Measurements from ENCODE around the gene LILRB3. TPM values are rescaled to one million over a fixed set of nuclear protein-coding genes. Genes with fewer than 3 reads are reported as not detected.
"Not testable (repeated sequence)": the region's sequence is repeated elsewhere in the genome, so short reads cannot be mapped to it uniquely, and the experiment has no call there.

The LILRB3 gene
- total and polyA plus RNA-seq, 11 donors, result 0.54 to 31.4 (median 3.7) TPM

GRCh38 chr19:54183431-54183830, 39.4 kb downstream of the LILRB3 start:
- intact Hi-C loops (cut with DNase I), result no loop called here
- H3K4me1 ChIP-seq, result peaks cover 0 to 6% (median 4%) of the 10 kb centered on the region in 12 donors
- peaks cover 0 to 25% (median 6%) of the 10 kb centered on the region in 9 donors for H3K36me3 ChIP-seq
- H3K9me3 ChIP-seq, result no peaks in the 10 kb centered on the region
- no peaks in the 10 kb centered on the region for H3K27me3 ChIP-seq
- ATAC-seq (no peak), DNase-seq (no peak)
- TF ChIP-seq POLR2A (IDR thresholded peaks at IDR 0.05), result no peak
- TF ChIP-seq, protein P1, sequence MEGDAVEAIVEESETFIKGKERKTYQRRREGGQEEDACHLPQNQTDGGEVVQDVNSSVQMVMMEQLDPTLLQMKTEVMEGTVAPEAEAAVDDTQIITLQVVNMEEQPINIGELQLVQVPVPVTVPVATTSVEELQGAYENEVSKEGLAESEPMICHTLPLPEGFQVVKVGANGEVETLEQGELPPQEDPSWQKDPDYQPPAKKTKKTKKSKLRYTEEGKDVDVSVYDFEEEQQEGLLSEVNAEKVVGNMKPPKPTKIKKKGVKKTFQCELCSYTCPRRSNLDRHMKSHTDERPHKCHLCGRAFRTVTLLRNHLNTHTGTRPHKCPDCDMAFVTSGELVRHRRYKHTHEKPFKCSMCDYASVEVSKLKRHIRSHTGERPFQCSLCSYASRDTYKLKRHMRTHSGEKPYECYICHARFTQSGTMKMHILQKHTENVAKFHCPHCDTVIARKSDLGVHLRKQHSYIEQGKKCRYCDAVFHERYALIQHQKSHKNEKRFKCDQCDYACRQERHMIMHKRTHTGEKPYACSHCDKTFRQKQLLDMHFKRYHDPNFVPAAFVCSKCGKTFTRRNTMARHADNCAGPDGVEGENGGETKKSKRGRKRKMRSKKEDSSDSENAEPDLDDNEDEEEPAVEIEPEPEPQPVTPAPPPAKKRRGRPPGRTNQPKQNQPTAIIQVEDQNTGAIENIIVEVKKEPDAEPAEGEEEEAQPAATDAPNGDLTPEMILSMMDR (IDR thresholded peaks at IDR 0.05), result no peak
- 88 to 95% (median 91%) methylated on average over 9 to 11 of the region's 11 CpGs for WGBS, 4 donors
- no peak overlapping the region for H3K4me3 ChIP-seq
- no peak overlapping the region for H3K27ac ChIP-seq

DNA sequence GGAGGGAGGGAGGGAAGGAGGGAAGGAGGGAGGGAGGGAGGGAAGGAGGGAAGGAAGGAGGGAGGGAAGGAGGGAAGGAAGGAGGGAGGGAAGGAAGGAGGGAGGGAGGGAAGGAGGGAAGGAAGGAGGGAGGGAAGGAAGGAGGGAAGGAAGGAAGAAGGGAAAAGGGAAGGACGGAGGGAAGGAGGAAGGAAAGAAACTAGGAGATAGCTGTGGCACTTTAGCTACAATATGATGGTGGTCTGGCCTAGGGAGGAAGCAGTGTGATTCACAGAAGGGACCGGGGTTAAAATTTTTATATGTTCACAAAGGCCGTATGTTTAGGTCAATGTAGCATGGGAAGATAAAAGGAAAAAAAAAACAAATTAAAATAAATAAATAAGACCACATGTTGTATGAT, 40.9 kb downstream of the LILRB3 start:
- peaks cover 0 to 30% (median 6%) of the 10 kb centered on the region in 9 donors for H3K36me3 ChIP-seq
- H3K9me3 ChIP-seq; H3K27ac ChIP-seq; H3K27me3 ChIP-seq; DNase-seq; H3K4me1 ChIP-seq; intact Hi-C loops (cut with DNase I); ATAC-seq; H3K4me3 ChIP-seq: not testable (repeated sequence)
- WGBS, 4 donors, result 88 to 96% (median 92%) methylated on average over 3 of the region's 3 CpGs

GRCh38 chr19:54180691-54181091, 42.1 kb downstream of the LILRB3 start:
- ATAC-seq, result peak in 1 of 4 donors; percentile 11
- 95 to 96% (median 96%) methylated on average over 36 to 37 of the region's 37 CpGs for WGBS, 4 donors
- intact Hi-C loops (cut with DNase I), result no loop called here

DNA sequence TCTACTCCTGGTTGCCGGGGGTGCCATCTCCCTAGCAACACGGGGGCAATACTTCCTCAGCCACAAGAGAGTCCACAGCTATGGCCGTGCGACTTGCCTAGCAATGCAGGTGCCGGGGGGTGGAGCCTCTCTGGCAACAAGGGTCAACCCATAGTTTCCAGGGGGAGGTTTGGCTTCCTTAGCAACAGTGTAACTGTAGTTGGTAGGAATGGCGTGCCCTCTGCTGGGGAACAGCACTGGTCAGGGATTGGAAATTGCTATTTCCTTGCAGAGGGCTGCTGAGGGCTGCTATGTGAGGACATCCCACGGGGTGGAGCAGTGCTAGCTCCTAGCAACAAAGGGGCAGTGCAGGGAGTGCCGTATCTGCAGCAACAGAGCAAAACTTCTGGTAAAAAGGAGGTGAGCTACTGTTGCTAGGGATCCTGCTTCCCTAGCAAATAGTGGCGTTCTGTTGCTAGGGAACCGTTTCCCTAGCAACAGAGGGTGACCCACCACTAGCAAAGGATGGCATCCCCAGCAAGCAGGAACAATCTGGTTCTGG, 42.8 kb downstream of the LILRB3 start:
- H3K4me3 ChIP-seq, result no peak overlapping the region
- TF ChIP-seq POLR2A (IDR thresholded peaks at IDR 0.05), result no peak
- TF ChIP-seq, protein P1 (IDR thresholded peaks at IDR 0.05), result peak in 2 of 12 donors; percentile 14 to 26
- ATAC-seq (peak in 2 of 4 donors; percentile 39 to 44), DNase-seq (no peak)
- intact Hi-C loops (cut with DNase I), result no loop called here
- peaks cover 0 to 35% (median 6%) of the 10 kb centered on the region in 9 donors for H3K36me3 ChIP-seq
- no peak overlapping the region for H3K27ac ChIP-seq
- no peaks in the 10 kb centered on the region for H3K27me3 ChIP-seq
- H3K9me3 ChIP-seq, result no peaks in the 10 kb centered on the region
- H3K4me1 ChIP-seq, result no peaks in the 10 kb centered on the region
- WGBS, 4 donors, result 56 to 82% (median 67%) methylated on average over 7 to 10 of the region's 10 CpGs

More at GRCh38 chr19:54180691-54181091, 42.1 kb downstream of the LILRB3 start:
- no peak overlapping the region for H3K4me3 ChIP-seq
- H3K36me3 ChIP-seq, result peaks cover 0 to 35% (median 6%) of the 10 kb centered on the region in 9 donors
- DNase-seq, result no peak
- H3K27me3 ChIP-seq, result no peaks in the 10 kb centered on the region
- no peak overlapping the region for H3K27ac ChIP-seq
- H3K4me1 ChIP-seq, result no peaks in the 10 kb centered on the region
- TF ChIP-seq, protein P1 (IDR thresholded peaks at IDR 0.05), result no peak
- no peak for TF ChIP-seq POLR2A (IDR thresholded peaks at IDR 0.05)
- no peaks in the 10 kb centered on the region for H3K9me3 ChIP-seq

Data from heart left ventricle (tissue), 16 donors.